GM12892 (cell line): ENCODE measurements around the gene TMEM253.

ENCODE experiments used
- DNase-seq: peaks from one replicate; pipeline ENCODE4 v3.0.0; 2011; ENCODE audit not compliant: insufficient read length
- FAIRE-seq: peaks from 2 replicates; lab custom pipeline; 2011; peaks lifted over from hg19 to GRCh38; lab: Jason Lieb, UNC
- POLR2A ChIP-seq: IDR thresholded peaks from 2 replicates; pipeline ENCODE4 v1.6.1; 2011; ENCODE audit warnings: low read depth, low read length, control low read depth
- POLR2AphosphoS5 ChIP-seq: IDR thresholded peaks from 2 replicates; pipeline ENCODE4 v1.6.1; 2011; ENCODE audit warnings: low read depth, low read length, control low read depth
- TAF1 ChIP-seq: IDR thresholded peaks from 2 replicates; pipeline ENCODE4 v1.6.1; 2011; ENCODE audit warnings: low read depth, mild to moderate bottlenecking, control low read depth, low read length, borderline replicate concordance

The TMEM253 gene

GRCh38 chr14:21118933-21119332 lies 18.1 kb downstream of the TMEM253 start:
- TF ChIP-seq POLR2AphosphoS5 (no peak), TAF1 (no peak), POLR2A (no peak)
- DNase-seq (no peak), FAIRE-seq (no peak)

DNA sequence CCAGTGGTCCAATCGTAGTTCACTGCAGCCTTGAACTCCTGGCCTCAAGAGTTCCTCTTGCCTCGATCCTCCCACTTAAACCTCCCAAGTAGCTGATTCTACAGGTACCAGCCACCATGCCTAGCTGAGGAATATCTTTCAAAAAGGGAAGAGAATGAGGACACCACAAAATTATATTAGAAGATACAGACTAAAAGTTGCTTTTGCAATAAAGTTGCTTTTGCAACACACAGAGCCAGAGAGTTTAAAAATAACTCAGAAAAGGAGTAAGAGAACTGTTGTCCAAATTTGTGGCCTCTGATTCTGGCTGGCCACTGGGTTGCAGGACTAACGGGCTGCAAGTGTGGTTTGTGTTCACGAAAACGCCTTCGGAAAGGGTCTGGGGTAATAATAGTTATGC lies 19.8 kb downstream of the TMEM253 start:
- DNase-seq = no peak
- no peak for TF ChIP-seq POLR2AphosphoS5
- no peak for TF ChIP-seq TAF1
- no peak for TF ChIP-seq POLR2A
- FAIRE-seq = no peak

DNA sequence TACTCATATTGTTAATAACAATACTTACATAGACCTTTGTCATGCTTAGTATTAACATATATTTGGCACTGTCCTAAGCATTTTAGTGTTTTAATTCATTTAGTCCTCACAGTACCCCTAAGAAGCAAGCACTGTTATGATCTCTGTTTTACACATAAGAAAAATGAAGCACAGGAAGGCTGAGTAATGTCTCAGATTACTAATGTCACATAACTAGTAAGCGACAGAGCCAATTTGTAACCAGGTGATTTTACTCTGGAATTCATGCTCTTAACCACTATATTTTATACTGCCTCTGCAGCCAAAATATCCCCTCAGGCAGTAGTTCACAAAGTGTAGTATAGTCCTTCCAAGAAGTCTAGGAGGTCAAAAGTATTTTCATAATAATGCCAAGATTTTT lies 20.3 kb downstream of the TMEM253 start:
- TF ChIP-seq TAF1 (no peak), POLR2AphosphoS5 (no peak), POLR2A (no peak)
- no peak for DNase-seq
- no peak for FAIRE-seq

GRCh38 chr14:21123429-21123828 lies 22.6 kb downstream of the TMEM253 start:
- no peak for DNase-seq
- no peak for FAIRE-seq
- TF ChIP-seq TAF1 = no peak
- no peak for TF ChIP-seq POLR2A
- no peak for TF ChIP-seq POLR2AphosphoS5

GRCh38 chr14:21133901-21134300 lies 33.0 kb downstream of the TMEM253 start:
- FAIRE-seq (no peak), DNase-seq (no peak)
- TF ChIP-seq TAF1 (no peak), POLR2A (no peak), POLR2AphosphoS5 (no peak)

- DNase-seq = peak; percentile 18
- no peak for FAIRE-seq
- TF ChIP-seq POLR2AphosphoS5 (no peak), TAF1 (no peak)
These were observed 35.2 kb downstream of the TMEM253 start for GRCh38 chr14:21136024-21136423.

DNA sequence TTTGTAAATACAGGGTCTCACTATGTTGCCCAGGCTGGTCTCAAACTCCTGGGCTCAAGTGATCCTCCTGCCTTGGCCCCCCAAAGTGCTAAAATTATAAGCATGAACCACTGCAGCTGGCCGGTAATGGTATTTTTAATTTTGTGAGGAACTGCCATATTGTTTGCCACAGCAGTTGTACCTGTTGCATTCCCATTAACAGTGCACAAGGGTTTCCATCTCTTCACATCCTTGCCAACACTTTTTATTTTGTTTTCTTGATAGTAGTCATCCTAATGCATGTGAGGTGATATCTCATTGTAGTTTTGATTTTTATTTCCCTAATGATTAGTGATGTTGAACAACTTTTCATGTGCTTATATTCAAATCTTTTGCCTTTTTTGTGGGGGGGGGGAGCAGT lies 41.5 kb downstream of the TMEM253 start:
- TF ChIP-seq POLR2A (no peak), POLR2AphosphoS5 (no peak), TAF1 (no peak)
- DNase-seq (no peak), FAIRE-seq (no peak)

DNA sequence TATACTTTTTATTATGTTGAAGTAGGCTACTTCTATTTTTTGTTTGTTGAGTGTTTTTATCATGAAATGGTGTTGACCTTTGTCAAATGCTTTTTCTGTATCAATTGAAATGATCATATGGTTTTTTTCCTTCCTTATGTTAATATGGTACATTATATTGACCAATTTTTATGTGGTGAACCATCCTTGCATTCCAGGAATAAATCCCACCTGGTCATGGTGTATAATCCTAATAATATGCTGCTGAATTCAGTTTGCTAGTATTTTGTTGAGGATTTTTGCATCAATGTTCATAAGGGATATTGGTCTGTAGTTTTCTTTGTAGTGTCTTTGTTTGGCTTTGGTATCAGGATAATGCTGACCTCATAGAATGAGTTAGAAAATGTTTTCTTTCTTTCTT lies 44.6 kb downstream of the TMEM253 start:
- no peak for TF ChIP-seq POLR2A
- no peak for TF ChIP-seq POLR2AphosphoS5
- TF ChIP-seq TAF1 = no peak
- FAIRE-seq = no peak
- no peak for DNase-seq

- no peak for DNase-seq
- no peak for FAIRE-seq
- TF ChIP-seq TAF1 (no peak), POLR2AphosphoS5 (no peak), POLR2A (no peak)
These were observed 48.9 kb downstream of the TMEM253 start for GRCh38 chr14:21149641-21150367.
